ENCODE data around the gene BACH1.

The BACH1 gene

DNA sequence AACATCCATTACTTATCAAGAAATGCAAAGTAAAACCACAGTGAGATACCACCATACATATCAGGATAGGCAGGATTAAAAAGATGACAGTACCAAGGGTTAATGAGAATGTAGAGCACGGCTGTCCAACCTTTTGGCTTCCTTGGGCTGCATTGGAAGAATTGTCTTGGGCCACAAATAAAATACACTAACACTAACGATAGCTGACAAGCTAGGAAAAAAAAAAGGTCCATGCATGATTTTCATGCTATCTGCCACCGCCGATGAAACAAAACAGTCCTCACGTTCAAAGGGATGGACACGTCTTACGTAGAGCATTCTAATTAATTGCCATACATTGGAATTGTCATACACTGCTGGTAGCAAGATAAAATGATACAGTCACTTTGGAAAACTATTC is 14.3 kb downstream of the BACH1 start:
- H3K9me2 ChIP-seq (replicated peaks; ENCODE audit: control insufficient read depth, low read length) = no peaks in the 10 kb centered on the region
- H3K79me2 ChIP-seq (ENCODE audit: control insufficient read depth, low read length) = peaks cover 100% of the 10 kb centered on the region
- TF ChIP-seq EZH2phosphoT487 (IDR thresholded peaks at IDR 0.05; ENCODE audit: borderline replicate concordance, low read length) (no peak), CTCF (IDR thresholded peaks at IDR 0.05; ENCODE audit: low read depth, low read length, poor library complexity, severe bottlenecking) (no peak)
- H3K27me3 ChIP-seq (ENCODE audit: control insufficient read depth, low read length) = no peaks in the 10 kb centered on the region
- no peak overlapping the region for H3K4me2 ChIP-seq (ENCODE audit: low read length)
- H3F3A ChIP-seq (ENCODE audit: control insufficient read depth, insufficient read depth) = peaks cover 5% of the 10 kb centered on the region
- no peaks in the 10 kb centered on the region for H3K9me3 ChIP-seq (ENCODE audit: control insufficient read depth, insufficient read depth, low read length)
- no peak overlapping the region for H3K4me3 ChIP-seq (ENCODE audit: low read length)
- H3K27ac ChIP-seq (ENCODE audit: low read depth, low read length) = no peak overlapping the region
- H3K36me3 ChIP-seq (ENCODE audit: control insufficient read depth, low read length) = peaks cover 17% of the 10 kb centered on the region
- peaks cover 27% of the 10 kb centered on the region for H3K4me1 ChIP-seq (ENCODE audit: control insufficient read depth, low read length)
- H4K20me1 ChIP-seq (ENCODE audit: control insufficient read depth, insufficient read depth, low read depth, low read length) = peaks cover 10% of the 10 kb centered on the region; the same call in 1 of the 2 replicates

DNA sequence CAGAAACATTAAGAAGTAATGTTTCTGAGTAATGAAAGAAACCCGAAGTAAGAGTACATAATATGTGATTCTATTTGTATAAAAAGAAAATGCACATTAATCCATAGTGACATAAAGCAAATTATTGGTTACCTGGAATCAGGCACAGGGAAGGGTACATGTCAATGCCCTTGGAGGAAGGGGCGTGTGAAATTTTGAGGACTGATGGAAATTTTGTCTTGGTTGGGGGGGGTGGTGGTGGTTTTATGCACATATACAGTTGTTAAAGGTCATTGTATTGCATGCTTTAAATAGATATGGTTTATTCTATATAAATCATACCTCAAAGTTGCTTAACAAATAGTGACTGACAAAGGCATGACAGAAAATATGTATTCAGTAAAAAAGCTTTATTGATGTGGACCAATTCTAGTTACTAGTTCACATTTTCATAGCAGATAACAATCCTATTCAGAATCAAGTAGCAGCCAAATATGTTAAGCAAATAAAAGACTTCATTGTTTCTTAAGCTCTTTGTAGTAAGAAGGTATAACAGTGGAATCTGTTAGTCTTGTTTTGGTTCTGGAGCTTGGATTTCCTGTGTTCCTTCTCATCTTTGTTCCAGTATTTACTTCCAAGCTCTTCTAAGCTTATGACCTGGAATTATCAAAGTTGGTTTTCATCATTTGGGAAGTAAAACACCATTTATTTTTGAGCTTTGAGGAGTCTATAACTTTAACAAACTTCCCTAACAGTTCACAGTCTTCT is 15.1 kb downstream of the BACH1 start:
- Histone ChIP-seq H3F3A (ENCODE audit: control insufficient read depth, insufficient read depth) (no peaks in the 10 kb centered on the region), H3K36me3 (ENCODE audit: control insufficient read depth, low read length) (peaks cover 13% of the 10 kb centered on the region; the same call in 1 of the 2 replicates), H4K20me1 (ENCODE audit: control insufficient read depth, insufficient read depth, low read depth, low read length) (peaks cover 7% of the 10 kb centered on the region; the same call in 1 of the 2 replicates), H3K27ac (ENCODE audit: low read depth, low read length) (no peak overlapping the region), H3K27me3 (ENCODE audit: control insufficient read depth, low read length) (no peaks in the 10 kb centered on the region), H3K4me2 (ENCODE audit: low read length) (no peak overlapping the region), H3K9me2 (replicated peaks; ENCODE audit: control insufficient read depth, low read length) (no peaks in the 10 kb centered on the region), H3K4me3 (ENCODE audit: low read length) (no peak overlapping the region), H3K4me1 (ENCODE audit: control insufficient read depth, low read length) (peaks cover 18% of the 10 kb centered on the region), H3K9me3 (ENCODE audit: control insufficient read depth, insufficient read depth, low read length) (no peaks in the 10 kb centered on the region), H3K79me2 (ENCODE audit: control insufficient read depth, low read length) (peaks cover 100% of the 10 kb centered on the region)
- TF ChIP-seq CTCF (IDR thresholded peaks at IDR 0.05; ENCODE audit: low read depth, low read length, poor library complexity, severe bottlenecking) (no peak), EZH2phosphoT487 (IDR thresholded peaks at IDR 0.05; ENCODE audit: borderline replicate concordance, low read length) (no peak)

GRCh38 chr21:29315131-29315749 is 16.5 kb downstream of the BACH1 start:
- Histone ChIP-seq H3K4me1 (ENCODE audit: control insufficient read depth, low read length) (0 out of 2 replicates have a peak, but pooled peaks cover 8% of the 10 kb centered on the region), H3K9me3 (ENCODE audit: control insufficient read depth, insufficient read depth, low read length) (no peaks in the 10 kb centered on the region)

More at GRCh38 chr21:29315131-29315749, 16.5 kb downstream of the BACH1 start:
- no peak overlapping the region for H3K27ac ChIP-seq (ENCODE audit: low read depth, low read length)
- no peaks in the 10 kb centered on the region for H3K9me2 ChIP-seq (replicated peaks; ENCODE audit: control insufficient read depth, low read length)
- 0 out of 2 replicates have a peak, but pooled peaks cover 6% of the 10 kb centered on the region for H4K20me1 ChIP-seq (ENCODE audit: control insufficient read depth, insufficient read depth, low read depth, low read length)
- peaks cover 7% of the 10 kb centered on the region; the same call in 1 of the 2 replicates for H3K36me3 ChIP-seq (ENCODE audit: control insufficient read depth, low read length)
- H3K79me2 ChIP-seq (ENCODE audit: control insufficient read depth, low read length) = peaks cover 100% of the 10 kb centered on the region
- TF ChIP-seq CTCF (IDR thresholded peaks at IDR 0.05; ENCODE audit: low read depth, low read length, poor library complexity, severe bottlenecking) (no peak), EZH2phosphoT487 (IDR thresholded peaks at IDR 0.05; ENCODE audit: borderline replicate concordance, low read length) (no peak)
- H3K4me2 ChIP-seq (ENCODE audit: low read length) = no peak overlapping the region
- H3K27me3 ChIP-seq (ENCODE audit: control insufficient read depth, low read length) = no peaks in the 10 kb centered on the region
- H3F3A ChIP-seq (ENCODE audit: control insufficient read depth, insufficient read depth) = no peaks in the 10 kb centered on the region
- H3K4me3 ChIP-seq (ENCODE audit: low read length) = no peak overlapping the region
